Parathyroid adenoma (tissue), 2 donors: ENCODE measurements around the gene APBB2.

Experiments
- H2AFZ ChIP-seq: fragments of 300-600 bp; sonication (generic); one replicate; pipeline ENCODE4 v1.7.0; 2017; ENCODE audit warnings: antibody characterized with exemption, mild to moderate bottlenecking
- H3K27ac ChIP-seq: fragments of 300-600 bp; sonication (generic); one replicate; pipeline ENCODE4 v1.7.0; 2017
- H3K27me3 ChIP-seq: fragments of 300-600 bp; sonication (generic); one replicate; pipeline ENCODE4 v1.7.0; 2017; ENCODE audit warnings: low read length; ENCODE audit not compliant: control insufficient read depth, insufficient read depth
- H3K36me3 ChIP-seq: fragments of 300-600 bp; sonication (generic); one replicate; pipeline ENCODE4 v1.7.0; 2017; ENCODE audit warnings: low read length; ENCODE audit not compliant: control insufficient read depth, insufficient read depth
- H3K4me1 ChIP-seq: fragments of 300-600 bp; sonication (generic); one replicate; pipeline ENCODE4 v1.7.0; 2017; ENCODE audit warnings: control low read depth
- H3K4me2 ChIP-seq: fragments of 300-600 bp; sonication (generic); one replicate; pipeline ENCODE4 v1.7.0; 2017; ENCODE audit warnings: low read length
- H3K4me3 ChIP-seq: fragments of 300-600 bp; sonication (generic); one replicate; pipeline ENCODE4 v1.7.0; 2017; ENCODE audit warnings: low read depth, low read length
- H3K79me2 ChIP-seq: fragments of 300-600 bp; sonication (generic); one replicate; pipeline ENCODE4 v1.7.0; 2017; ENCODE audit warnings: control low read depth
- H3K9ac ChIP-seq: fragments of 300-600 bp; sonication (generic); one replicate; pipeline ENCODE4 v1.7.0; 2017; ENCODE audit warnings: mild to moderate bottlenecking
- H3K9me3 ChIP-seq: fragments of 300-600 bp; sonication (generic); one replicate; pipeline ENCODE4 v1.7.0; 2017; ENCODE audit warnings: low read length; ENCODE audit not compliant: control insufficient read depth
- TF ChIP-seq, protein P1 (sequence below): fragments of 300-600 bp; sonication (generic); IDR thresholded peaks from one replicate; pipeline ENCODE4 v1.7.0; 2017; ENCODE audit warnings: antibody characterized with exemption, mild to moderate bottlenecking
- donor health status: primary hyperparathyroidism.

Gene APBB2

DNA sequence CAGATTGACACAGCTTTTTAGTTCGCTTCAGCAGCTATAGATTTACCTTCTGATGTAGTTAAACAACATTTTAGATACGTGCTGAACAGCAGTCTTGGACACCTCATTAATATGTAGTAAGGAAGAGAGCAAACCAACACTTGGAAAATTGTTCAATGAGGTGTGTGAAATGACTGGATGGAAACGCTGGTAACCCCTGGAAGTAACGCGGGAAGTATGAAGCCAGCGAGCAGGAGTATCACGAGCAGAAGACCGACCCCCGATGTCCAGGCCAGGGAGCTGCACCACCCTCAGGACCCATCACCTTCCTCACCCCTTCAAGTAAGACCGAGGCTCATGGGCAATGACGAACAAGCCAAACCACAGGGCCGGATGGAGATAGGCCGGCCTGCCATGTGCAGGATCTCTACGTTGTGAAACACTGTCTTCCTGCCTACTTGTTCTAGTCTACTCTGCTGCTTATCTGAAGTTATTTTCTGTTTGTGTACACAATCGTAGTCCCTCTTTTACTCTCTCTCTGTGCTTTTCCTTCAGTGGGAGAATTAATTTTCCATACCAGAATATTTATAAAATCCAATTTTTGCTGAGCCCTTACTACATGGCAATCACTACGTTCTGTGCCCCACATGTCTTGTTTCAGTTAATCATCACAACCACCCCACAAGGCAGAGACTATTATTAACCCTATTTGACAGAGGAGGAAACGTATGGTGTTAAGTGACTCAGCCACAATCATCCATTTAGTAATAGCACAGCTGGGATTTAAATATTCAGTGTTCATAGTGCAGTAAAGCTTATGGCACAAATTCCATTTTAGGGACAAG, 221.7 kb downstream of the APBB2 start:
- Histone ChIP-seq H3K4me1 (no peaks in the 10 kb centered on the region), H3K9ac (no peak overlapping the region), H3K9me3 (no peaks in the 10 kb centered on the region), H3K4me2 (no peak overlapping the region), H3K4me3 (no peak overlapping the region), H3K27me3 (no peaks in the 10 kb centered on the region), H3K79me2 (peaks cover 2% of the 10 kb centered on the region), H2AFZ (no peak overlapping the region), H3K36me3 (no peaks in the 10 kb centered on the region), H3K27ac (no peak overlapping the region)
- TF ChIP-seq, protein P1, sequence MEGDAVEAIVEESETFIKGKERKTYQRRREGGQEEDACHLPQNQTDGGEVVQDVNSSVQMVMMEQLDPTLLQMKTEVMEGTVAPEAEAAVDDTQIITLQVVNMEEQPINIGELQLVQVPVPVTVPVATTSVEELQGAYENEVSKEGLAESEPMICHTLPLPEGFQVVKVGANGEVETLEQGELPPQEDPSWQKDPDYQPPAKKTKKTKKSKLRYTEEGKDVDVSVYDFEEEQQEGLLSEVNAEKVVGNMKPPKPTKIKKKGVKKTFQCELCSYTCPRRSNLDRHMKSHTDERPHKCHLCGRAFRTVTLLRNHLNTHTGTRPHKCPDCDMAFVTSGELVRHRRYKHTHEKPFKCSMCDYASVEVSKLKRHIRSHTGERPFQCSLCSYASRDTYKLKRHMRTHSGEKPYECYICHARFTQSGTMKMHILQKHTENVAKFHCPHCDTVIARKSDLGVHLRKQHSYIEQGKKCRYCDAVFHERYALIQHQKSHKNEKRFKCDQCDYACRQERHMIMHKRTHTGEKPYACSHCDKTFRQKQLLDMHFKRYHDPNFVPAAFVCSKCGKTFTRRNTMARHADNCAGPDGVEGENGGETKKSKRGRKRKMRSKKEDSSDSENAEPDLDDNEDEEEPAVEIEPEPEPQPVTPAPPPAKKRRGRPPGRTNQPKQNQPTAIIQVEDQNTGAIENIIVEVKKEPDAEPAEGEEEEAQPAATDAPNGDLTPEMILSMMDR: no peak

DNA sequence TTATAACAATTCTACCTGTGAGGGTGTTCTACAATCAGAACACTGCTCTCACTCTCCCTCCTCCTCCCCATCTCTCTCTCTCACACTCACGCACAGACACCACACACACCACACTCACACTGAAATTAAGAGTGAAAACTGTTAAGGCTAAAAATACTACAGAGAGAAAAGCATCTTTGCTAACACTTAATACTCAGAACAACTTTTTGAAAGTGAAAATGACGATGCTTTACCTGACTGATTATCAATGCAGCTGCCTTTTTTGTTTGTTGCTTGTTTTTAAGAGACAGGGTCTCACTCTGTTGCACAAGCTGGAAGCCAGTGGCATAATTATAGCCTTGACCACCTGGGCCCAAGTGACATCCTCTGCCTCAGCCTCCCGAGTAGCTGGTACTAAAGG, 222.4 kb downstream of the APBB2 start:
- no peaks in the 10 kb centered on the region for H3K27me3 ChIP-seq
- TF ChIP-seq, protein P1: no peak
- no peaks in the 10 kb centered on the region for H3K4me1 ChIP-seq
- no peak overlapping the region for H3K27ac ChIP-seq
- no peaks in the 10 kb centered on the region for H3K9me3 ChIP-seq
- no peaks in the 10 kb centered on the region for H3K36me3 ChIP-seq
- no peak overlapping the region for H3K4me3 ChIP-seq
- H3K9ac ChIP-seq: no peak overlapping the region
- H2AFZ ChIP-seq: no peak overlapping the region
- H3K4me2 ChIP-seq: no peak overlapping the region
- no peaks in the 10 kb centered on the region for H3K79me2 ChIP-seq

DNA sequence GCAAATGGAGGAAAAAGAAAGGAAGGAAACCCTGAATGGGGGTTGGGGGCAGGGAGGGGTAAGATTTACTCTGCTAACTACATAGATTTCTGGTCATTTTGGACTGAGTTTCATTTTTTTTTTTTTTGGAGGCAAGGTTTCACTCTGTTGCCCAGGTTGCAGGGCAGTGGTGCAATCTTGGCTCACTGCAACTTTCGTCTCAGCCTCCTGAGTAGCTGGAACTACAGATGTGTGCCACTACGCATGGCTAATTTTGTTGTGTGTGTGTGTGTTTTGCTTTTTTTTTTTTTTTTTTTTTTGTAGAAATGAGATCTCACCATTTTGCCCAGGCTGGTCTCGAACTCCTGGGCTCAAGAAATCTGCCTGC, 223.5 kb downstream of the APBB2 start:
- H3K4me1 ChIP-seq: no peaks in the 10 kb centered on the region
- H3K4me3 ChIP-seq: no peak overlapping the region
- no peak overlapping the region for H3K27ac ChIP-seq
- no peaks in the 10 kb centered on the region for H3K9me3 ChIP-seq
- H2AFZ ChIP-seq: no peak overlapping the region
- no peaks in the 10 kb centered on the region for H3K36me3 ChIP-seq
- H3K4me2 ChIP-seq: no peak overlapping the region
- H3K9ac ChIP-seq: no peak overlapping the region
- no peaks in the 10 kb centered on the region for H3K79me2 ChIP-seq
- no peaks in the 10 kb centered on the region for H3K27me3 ChIP-seq
- TF ChIP-seq, protein P1: no peak

DNA sequence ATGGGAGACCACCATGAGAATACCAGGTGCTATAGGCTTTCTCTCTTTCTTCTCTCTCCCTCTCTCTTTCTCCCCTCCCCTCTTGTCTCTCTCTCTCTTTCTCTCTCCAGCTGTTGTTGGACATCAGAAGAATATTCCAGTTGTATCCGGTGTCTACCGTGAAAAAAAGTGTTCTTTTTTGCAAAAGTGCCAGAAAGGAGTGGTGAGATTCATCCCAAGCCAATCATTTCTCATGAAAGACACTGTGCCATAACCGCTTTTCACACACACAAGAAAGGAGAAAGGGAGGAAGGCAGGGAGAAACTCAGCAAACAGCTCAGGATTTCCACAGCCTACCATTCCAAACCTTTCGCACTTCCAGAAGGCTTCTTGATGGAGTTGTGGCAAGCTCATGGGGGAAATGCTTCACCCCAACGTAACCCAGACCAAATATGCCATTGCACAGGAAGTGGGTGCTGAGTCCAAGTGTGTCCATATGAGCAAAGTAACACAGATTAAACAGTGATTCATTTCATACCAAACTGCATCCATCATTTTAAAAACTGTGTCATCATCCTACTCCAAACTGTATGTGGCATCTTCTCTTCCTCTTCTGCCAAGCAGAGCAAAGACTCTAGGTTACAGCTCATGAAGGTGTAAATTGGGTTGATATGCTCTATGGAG, 224.0 kb downstream of the APBB2 start:
- H3K27ac ChIP-seq: no peak overlapping the region
- no peak overlapping the region for H3K9ac ChIP-seq
- TF ChIP-seq, protein P1: no peak
- no peaks in the 10 kb centered on the region for H3K79me2 ChIP-seq
- H3K9me3 ChIP-seq: no peaks in the 10 kb centered on the region
- H3K4me3 ChIP-seq: no peak overlapping the region
- H3K4me1 ChIP-seq: no peaks in the 10 kb centered on the region
- no peaks in the 10 kb centered on the region for H3K27me3 ChIP-seq
- H3K4me2 ChIP-seq: no peak overlapping the region
- no peaks in the 10 kb centered on the region for H3K36me3 ChIP-seq
- no peak overlapping the region for H2AFZ ChIP-seq

DNA sequence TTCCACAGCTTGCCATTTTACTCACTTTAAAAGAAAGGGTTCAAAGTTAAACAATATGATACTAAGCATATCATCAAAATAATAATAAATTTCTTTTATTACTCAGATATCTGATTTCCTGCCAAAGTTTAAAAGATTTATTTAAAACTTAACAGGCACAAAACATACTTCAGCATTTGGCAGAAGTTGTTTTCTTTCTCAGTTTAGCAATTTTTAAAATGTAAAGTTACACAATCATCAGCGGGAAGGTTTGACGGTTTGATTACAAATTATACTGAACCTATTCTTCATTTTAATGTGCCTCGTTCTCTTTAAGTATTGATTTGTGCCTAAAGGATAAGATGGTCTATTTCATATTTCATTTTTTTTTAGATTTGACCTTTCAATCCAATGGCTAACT, 227.2 kb downstream of the APBB2 start:
- H2AFZ ChIP-seq: no peak overlapping the region
- H3K36me3 ChIP-seq: no peaks in the 10 kb centered on the region
- no peaks in the 10 kb centered on the region for H3K79me2 ChIP-seq
- no peak overlapping the region for H3K4me2 ChIP-seq
- TF ChIP-seq, protein P1: no peak
- no peaks in the 10 kb centered on the region for H3K9me3 ChIP-seq
- no peaks in the 10 kb centered on the region for H3K27me3 ChIP-seq
- H3K4me1 ChIP-seq: no peaks in the 10 kb centered on the region
- H3K4me3 ChIP-seq: no peak overlapping the region
- H3K9ac ChIP-seq: no peak overlapping the region
- no peak overlapping the region for H3K27ac ChIP-seq
